HG03575 (cell line): ENCODE measurements around the gene ADAP1.
"Not testable (repeated sequence)": the region's sequence is repeated elsewhere in the genome, so short reads cannot be mapped to it uniquely, and the experiment has no call there.

Experiments
- ATAC-seq: cut with Tn5 transposase; IDR thresholded peaks from one replicate; pipeline ENCODE4 v1.9.1; 2021; ENCODE audit not compliant: unreplicated experiment, insufficient number of reproducible peaks, low FRiP score; ENCODE audit errors: extremely low read depth

The ADAP1 gene

DNA sequence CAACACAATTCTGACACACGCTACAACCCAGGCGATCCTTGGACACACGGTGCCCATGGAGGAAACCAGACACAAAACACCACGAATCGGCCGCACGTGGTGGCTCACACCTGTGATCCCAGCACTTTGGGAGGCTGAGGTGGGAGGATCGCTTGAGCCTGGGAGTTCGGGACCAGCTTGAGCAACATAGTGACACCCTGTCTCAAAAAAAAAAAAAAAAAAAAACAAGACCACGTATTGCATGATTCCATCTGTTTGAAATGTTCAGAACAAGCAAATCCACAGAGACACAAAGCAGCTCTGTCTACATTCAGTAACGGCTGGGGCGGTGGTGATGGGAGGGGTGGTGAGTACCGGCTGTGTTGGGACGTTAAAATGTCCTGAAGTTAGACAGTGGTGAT lies 25.2 kb downstream of the ADAP1 start:
- ATAC-seq: no peak

DNA sequence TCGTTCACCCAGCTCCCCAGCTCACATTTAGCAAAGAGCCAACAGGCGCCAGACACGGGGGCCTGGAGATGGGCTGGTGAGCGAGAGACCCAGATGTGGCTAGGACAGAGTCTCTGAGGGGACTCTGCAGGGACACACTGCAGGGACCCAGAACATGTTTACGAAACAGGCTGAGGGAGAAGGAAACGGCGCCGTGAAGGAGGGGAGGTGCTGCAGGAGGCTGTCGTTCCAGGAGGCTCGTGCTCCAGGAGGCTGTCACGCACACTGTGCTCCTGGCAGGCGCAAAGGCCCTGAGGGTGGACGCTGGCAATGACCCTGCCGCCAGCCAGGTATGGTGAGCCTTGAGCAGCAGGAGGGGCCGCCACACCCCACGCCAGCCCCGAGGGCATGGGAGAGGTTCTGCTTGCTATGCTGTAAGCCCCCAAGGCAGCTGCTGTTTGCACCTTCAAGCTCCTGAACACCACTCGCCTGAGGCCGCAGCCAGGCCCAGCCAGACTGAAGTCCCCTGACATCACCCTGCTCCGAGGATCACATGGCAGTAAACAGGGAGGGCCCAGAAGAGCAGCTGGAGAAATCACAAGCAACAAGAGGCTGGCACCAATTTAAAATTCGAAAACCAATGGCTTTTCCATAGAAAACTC lies 27.3 kb downstream of the ADAP1 start:
- ATAC-seq: no peak

DNA sequence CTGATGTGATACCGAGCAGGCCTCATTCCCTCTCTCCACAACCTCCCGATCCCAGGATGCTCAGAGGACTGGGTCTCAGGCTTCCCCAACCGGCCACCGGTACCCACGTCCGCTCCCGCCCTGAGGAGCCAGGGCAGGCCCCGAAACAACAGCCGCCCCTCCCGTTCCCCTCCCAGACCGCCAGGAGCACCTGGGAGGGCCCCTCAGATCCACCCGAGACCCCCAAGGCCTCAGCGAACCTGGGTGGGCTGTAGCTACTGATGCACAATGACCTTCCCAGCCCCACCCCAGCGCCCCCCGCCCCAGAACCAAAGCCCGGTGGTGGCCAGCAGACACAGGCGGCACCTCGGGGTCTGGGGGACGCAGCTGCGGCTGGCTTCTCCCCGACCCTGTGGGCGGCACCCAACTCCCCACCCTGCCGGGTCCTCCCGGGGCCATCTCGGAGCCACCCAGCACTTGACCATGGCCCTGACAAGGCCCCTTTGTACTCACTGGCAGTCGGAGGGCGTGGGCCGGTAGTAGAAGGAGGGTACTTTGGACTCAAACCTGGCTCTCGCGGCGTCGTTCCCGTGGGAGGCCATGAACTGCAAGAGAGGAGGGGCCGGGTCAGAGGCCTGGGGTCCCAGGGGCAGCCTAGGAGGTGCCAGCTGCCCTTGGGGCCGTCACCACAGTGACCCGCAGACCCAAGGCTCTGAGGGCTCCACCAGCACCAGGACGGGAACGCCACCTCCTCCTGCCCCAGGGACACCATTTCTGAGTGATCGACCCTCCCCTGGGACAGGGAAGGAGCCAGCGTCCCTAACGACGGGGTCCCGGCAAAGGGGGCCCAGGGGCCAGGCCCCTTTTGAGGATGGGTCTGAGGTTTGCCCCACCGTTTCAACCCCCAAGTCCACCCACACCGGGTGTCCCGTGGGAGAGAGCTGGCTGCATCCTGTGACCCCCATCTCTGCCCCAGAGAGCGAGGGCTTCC lies 28.1 kb downstream of the ADAP1 start:
- no peak for ATAC-seq

DNA sequence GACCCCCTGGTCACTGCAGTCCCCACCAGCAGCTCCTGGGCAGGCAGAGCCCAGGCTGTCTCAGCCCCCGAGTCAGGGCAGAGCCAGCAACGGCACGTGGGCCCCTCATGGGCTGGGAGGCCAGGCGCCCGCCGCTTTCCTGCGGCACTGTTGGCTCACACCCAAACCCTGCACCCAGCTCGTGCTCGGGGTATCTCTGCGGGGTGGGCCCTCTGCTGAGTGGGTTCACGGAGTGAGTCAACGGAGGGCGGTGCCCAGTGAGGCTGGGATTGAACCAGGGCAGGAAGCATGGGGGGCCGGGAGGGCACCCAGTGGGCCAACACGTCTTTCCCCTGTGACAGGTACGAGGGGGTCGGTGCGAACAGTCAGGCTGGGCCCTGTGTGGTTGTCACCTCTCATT lies 28.9 kb downstream of the ADAP1 start:
- no peak for ATAC-seq

DNA sequence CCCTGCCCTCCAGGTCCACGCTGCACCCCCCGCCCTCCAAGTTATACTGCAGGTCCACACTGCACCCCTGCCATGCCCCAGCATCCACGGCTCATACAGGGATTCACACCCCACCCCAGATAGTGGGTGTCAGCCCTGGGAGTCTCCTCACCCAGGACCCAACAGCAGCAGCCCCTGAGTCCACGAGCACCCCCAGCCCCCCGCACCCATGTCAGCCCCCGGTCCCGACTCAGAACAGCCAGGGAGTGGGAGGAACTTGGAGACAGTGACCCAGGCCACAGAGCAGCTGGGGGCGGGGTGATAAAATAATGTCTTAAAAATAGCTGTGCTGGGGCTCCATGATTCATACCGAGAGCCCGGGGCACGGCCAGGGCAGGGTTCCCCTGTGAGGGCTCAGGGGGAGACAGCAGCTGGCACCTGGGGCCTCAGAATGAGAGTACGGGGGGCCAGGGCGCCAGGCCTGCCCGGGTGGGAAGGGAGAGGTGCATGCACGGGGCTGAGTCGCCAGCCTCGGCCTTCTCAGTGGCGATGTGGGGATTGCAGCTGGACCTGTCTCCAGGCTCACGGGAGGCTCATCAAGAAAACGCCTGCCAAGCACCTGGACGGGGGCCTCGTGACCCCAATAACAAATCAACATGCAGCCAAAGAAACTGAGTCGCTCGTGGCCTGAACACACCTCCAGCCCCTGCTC lies 29.8 kb downstream of the ADAP1 start:
- no peak for ATAC-seq

DNA sequence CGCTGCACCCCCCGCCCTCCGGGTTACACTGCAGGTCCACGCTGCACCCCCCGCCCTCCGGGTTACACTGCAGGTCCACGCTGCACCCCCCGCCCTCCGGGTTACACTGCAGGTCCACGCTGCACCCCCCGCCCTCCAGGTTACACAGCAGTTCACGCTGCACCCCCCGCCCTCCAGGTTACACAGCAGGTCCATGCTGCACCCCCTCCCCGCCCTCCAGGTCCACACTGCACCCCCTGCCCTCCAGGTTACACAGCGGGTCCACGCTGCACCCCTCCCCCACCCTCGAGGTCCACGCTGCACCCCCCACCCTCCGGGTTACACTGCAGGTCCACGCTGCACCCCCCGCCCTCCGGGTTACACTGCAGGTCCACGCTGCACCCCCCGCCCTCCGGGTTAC lies 30.4 kb downstream of the ADAP1 start:
- ATAC-seq: not testable (repeated sequence)

DNA sequence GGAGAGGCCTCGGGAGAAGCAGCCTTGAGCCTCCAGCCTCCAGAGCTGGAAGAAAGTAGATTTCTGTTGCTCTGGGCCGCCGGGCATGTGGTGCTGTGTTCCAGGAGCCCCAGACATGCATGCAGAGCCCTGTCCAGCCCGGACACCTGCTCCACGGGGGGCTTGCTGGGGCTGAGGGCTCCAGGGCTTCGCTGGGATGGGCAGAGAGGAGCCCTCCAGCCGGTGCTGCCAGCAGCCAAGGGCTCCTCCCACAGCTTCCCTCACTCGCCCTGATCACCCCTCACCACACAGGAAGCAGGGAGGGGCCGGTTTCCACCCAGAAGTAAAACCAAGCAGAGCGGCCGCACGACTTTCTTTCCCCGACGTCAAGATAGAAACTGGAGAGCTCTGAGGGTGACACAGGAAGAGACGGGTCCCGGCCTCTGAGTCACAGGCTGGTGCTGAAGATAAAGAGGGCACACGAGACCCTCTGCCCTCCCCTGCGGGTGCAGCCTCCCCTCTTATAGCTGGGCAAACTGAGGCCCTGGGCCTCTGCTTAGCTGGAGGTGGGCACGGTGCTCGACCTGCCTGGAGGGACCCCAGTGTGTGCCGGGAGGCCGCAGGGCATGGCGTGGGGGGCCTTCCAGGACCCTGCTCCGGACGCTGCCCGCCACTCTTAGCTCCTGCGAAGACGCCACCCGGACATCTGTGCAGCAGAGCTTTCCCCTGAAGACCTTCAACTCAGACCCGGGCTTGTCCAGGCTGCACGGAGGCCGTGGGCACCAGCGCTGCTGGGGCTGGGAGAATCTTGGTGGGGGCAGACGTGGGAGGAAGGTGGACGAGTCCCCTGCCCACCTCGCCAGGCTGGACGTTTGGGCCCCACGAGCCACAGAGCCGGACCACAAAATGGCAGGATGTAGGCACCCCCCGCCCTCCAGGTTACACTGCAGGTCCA lies 31.1 kb downstream of the ADAP1 start:
- no peak for ATAC-seq

DNA sequence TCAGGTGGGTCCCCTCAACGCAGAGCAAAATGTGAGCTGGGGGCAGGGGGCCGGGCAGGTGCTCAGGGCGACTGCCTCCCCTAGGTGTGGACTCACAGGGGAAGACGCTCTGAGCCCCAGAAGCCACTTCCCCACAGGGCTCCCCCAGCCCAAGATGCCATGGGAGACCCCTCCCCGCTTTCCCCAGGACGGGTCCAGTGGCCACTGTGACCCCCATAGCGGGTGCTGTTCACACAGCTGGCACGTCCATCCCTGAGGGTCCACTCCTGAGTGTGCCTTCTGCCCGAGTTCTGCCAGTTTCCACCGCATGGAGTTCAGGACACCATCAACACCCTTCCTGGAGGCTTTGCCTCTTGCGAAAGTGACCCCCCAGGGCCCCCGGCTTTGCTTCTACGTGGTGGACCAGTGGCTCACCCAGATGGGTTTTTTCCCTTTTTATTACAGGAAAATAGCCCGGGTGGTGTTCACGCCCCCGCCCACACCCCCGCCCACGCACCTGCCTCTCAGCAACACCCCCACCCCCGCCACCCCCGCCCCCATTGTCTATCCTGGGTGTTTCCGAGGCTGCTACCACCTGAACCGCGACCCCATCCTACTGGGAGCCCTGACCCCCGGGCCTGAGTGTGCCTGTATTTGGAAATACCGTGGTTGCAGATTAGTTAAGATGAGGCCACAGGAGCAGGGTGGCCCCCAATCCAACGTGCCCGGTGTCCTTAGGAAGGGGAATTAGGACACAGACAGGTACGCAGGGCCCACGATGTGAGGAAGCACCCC lies 32.0 kb downstream of the ADAP1 start:
- no peak for ATAC-seq

DNA sequence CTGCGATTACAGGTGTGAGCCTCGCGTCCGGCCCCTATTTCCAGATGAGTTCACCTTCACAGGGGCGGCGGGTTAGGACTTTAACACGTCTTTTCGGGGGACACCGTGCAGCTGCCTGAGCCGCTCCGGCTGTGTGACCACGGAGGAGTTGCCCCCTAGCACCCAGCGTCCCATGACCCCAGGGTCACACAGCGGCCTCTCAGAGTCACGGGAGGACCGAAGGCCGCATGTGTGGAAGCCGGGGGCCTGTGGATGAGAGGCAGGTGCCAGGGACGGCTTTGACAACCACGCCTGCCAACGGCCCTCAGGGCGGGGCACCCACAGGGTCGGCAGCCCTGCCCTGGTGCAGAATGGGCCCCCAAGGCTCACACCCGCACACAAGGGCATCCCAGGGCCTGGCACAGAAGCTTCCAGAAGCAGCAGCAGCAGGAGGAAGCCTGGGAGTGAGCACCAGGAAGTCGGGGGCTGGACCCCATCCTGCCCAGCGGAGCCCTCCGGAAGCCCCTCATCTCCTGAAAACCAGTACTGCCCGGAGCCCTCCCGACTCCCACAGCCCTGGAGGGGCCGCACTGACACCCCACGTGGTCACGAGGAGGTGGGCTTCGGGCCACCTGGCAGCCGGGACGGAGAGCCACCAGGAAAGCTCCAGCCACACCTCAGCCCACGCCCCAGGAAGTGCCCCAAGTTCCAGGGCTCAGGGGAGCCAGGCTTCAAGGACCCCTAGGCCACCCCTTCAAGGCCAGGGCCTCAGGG lies 32.7 kb downstream of the ADAP1 start:
- ATAC-seq: no peak

DNA sequence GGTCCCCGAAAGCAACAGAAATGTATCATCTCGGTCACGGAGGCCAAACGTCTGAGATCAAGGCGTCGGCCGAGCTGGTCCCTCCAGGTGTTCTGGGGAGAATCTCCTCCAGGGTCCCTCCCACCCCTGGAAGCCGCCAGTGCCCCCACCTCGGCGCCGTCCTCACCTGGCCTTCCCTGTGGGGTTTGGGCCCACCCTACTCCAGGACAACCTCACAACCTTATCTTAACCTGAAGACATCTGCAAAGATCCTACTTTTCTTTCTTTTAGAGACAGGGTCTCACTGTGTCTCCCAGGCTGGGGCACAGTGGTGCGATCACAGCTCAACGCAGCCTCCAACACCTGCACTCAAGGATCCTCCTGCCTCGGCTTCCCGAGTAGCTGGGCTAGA lies 33.4 kb downstream of the ADAP1 start:
- no peak for ATAC-seq

DNA sequence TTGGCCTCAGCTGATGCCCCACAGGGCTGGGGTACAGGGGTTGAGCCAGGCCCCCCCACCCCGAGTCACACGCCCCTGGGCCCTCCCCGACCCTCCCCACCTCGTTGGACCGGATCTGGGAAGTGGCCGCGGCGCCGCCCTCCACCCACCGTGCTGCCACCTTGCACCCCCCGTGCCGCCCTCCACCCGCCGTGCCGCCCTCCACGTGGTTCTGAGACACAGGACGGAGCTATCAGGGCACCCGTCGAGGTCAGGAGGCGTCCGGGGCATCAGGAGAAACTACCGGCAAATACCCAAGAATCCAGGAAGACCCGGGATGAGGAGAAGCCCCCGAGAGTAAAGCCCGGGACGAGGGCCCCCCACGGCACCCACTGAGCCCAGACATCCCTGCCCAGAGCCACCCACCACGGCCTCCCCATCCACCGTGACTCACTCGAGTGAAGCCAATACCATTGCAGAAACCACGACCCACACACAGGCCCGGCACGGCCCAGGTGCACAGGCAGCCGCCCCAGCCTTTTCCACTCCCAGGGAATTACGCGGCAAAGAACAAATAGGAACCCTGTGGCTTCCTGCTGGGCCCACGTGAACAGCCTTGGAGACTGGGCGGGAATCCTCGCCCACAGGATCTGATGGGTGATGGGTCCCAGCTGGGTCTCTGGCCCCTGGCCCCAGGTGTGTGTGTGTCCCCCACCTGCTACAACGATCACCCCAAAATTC lies 34.0 kb downstream of the ADAP1 start:
- ATAC-seq: no peak

DNA sequence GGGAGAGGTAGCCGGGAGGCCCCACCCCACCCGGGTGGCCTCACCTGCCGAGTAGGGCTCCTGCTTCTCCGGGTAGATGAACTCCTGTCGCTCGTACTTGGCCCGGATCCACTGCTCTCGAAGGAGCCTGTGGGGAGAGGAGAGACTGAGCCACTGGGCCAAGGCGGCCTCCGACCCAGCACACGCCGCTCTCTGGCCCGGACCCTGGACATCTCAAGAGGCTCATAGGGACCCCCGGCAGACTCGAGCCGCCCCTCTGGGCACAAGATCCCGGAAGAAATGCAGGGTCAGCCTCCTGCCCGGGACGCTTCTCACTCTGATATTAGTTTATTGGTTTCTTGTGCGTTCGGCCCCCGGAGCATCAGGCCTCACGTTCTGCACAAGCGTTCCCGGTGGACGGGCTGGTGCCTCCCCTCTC lies 34.5 kb downstream of the ADAP1 start:
- no peak for ATAC-seq

DNA sequence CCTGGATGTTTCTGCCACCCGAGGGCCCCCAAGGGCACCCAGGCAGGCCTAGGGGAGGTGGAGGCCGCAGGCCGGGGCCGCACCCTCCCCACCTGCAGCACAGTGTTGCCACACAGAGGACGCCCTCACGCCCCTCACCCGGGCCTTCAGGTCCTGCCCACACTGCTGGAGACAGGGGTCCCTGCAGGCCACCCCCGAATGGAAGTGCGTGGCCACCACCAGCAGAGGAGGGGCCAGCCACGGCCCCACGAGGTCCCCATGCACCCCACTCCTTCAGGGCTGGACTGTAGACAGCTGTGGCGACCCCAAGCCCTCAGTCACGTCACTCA lies 35.4 kb downstream of the ADAP1 start:
- ATAC-seq: no peak

DNA sequence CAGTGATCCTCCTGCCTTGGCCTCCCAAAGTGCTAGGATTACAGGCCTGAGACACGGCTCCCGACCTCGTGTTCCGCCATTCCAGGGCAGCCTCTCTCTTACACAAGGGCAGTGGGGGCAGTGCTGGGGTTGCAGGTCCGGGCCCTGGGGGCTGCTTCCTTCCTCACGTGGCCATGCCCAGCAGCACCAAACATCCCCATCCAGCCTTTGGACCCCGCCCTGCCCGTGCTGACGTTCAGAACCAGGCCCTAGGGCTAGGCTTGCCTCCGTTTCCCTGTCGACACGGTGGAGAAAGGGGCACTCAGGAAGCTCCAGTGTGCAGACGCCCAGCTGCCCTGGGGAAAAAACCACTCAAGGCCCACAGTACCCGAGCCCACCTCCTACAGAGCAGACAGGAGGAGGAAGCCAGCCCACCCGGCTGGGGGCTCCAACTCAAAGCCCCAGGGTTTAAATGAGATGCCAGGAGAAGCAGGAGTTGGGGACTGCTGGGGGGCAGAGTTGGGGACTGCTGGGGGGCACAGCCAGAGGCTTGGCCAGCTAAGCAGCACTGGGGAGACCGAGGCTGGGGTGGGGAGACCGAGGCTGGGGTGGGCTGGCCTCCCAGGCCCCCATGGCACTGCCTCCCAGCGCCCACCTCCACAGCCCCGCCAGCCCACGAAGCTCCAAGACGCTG lies 35.9 kb downstream of the ADAP1 start:
- ATAC-seq: no peak

DNA sequence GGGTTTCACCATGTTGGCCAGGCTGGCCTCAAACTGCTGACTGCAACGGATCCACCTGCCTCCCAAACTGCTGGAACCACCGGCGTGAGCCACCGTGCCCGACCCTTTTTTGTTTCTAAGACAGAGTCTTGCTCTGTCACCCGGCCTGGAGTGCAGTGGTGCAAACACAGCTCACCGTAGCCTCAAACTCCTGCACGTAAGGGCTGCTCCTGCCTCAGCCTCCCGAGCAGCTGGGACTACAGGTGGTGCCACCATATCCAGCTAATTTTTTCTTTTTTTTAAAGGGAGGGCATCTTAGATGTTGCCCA lies 36.4 kb downstream of the ADAP1 start:
- ATAC-seq: no peak

DNA sequence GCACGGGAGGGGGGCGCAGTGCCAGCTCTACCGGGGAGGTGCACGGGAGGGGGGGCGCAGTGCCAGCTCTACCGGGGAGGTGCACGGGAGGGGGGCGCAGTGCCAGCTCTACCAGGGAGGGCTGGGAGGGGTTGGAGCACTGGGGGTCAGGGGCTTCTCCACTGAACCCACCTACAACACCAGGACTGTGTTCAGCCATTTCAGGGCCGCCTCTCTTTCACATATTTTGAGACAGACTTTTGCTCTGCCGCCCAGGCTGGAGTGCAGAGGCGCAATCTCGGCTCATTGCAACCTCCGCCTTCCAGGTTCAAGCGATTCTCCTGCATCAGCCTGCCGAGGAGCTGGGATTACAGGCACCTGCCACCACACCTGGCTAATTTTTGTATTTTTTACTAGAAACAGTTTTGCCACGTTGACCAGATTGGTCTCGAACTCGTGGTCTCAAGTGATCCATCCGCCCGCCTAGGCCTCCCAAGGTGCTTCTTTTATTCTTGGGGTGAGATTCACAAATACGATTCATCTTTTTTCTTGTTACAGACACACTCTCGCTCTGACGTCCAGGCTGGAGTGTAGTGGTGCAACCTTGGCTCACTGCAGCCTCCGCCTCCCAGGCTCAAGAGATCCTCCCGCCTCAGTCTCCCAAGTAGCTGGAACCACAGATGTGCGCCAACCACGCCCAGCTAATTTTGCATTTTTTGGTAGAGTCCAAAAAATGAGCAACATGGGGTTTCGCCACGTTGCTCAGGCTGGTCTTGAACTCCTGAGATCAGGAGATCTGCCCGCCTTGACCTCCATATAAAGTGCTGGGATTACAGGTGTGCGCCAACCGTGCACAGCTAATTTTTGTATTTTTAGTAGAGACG lies 37.0 kb downstream of the ADAP1 start:
- no peak for ATAC-seq
